Ishikawa (cell line): ENCODE measurements around the gene CSHL1.
A peak's percentile ranks its signal among the peaks of the same experiment; 100 is the strongest.
"Not testable (repeated sequence)": the region's sequence is repeated elsewhere in the genome, so short reads cannot be mapped to it uniquely, and the experiment has no call there.

Source experiments
- CEBPB ChIP-seq: IDR thresholded peaks from 2 replicates; pipeline ENCODE4 v1.6.1; 2012
- CREB1 ChIP-seq: IDR thresholded peaks from 2 replicates; pipeline ENCODE4 v1.6.1; 2012; ENCODE audit warnings: low read depth
- EGR1 ChIP-seq: IDR thresholded peaks from 2 replicates; pipeline ENCODE4 v1.6.1; 2012
- EP300 ChIP-seq: IDR thresholded peaks from 2 replicates; pipeline ENCODE4 v1.6.1; 2012; ENCODE audit warnings: borderline replicate concordance
- FOXM1 ChIP-seq: IDR thresholded peaks from 2 replicates; pipeline ENCODE4 v1.6.1; 2012; ENCODE audit warnings: low read depth, borderline replicate concordance
- NFIC ChIP-seq: IDR thresholded peaks from 2 replicates; pipeline ENCODE4 v1.6.1; 2012
- RAD21 ChIP-seq: IDR thresholded peaks from 2 replicates; pipeline ENCODE4 v1.6.1; 2012; ENCODE audit warnings: low read depth
- TAF1 ChIP-seq: IDR thresholded peaks from 2 replicates; pipeline ENCODE4 v1.6.1; 2012; ENCODE audit warnings: low read depth, mild to moderate bottlenecking
- TCF12 ChIP-seq: IDR thresholded peaks from 2 replicates; pipeline ENCODE4 v1.6.1; 2012; ENCODE audit warnings: low read depth
- TEAD4 ChIP-seq: IDR thresholded peaks from 2 replicates; pipeline ENCODE4 v1.6.1; 2012
- YY1 ChIP-seq: IDR thresholded peaks from 2 replicates; pipeline ENCODE4 v1.6.1; 2012; ENCODE audit warnings: low read depth
- ZBTB7A ChIP-seq: IDR thresholded peaks from 2 replicates; pipeline ENCODE4 v1.6.1; 2012; ENCODE audit warnings: low read depth
- TF ChIP-seq, protein P1 (sequence below): IDR thresholded peaks from 2 replicates; pipeline ENCODE4 v1.6.1; 2012; ENCODE audit warnings: low read depth, mild to moderate bottlenecking
- TF ChIP-seq, protein P2 (sequence below): IDR thresholded peaks from 2 replicates; pipeline ENCODE4 v1.6.1; 2012

DNA sequence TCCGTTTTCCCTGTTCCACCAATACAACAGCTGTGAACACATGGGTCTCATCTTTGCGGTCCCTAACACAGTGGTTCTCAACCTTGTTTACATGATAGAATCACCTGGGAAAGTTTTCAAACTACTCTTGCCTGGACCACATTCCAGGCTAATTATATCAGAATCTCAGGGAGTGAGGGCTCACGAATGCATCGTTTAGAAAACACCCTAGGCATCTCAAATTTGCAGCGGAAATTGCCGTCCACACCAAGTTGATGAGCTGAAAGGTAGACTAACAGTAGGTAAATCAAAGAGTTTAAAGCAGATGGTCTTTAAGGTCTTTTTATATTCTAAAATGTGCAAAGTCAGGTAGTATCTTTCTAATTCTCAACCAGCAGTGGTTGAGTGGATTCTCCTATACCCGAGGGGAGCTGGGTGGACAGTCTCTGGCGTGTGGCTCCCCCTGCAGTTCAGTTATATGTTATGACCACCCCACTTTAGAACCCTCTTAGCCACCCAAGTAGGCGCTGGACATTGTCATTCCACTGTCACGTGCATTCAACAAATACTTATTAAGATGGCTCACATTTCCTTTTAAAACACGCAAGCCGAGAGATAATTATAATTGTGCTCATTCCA, 3.8 kb downstream of the CSHL1 start:
- TF ChIP-seq, protein P1, sequence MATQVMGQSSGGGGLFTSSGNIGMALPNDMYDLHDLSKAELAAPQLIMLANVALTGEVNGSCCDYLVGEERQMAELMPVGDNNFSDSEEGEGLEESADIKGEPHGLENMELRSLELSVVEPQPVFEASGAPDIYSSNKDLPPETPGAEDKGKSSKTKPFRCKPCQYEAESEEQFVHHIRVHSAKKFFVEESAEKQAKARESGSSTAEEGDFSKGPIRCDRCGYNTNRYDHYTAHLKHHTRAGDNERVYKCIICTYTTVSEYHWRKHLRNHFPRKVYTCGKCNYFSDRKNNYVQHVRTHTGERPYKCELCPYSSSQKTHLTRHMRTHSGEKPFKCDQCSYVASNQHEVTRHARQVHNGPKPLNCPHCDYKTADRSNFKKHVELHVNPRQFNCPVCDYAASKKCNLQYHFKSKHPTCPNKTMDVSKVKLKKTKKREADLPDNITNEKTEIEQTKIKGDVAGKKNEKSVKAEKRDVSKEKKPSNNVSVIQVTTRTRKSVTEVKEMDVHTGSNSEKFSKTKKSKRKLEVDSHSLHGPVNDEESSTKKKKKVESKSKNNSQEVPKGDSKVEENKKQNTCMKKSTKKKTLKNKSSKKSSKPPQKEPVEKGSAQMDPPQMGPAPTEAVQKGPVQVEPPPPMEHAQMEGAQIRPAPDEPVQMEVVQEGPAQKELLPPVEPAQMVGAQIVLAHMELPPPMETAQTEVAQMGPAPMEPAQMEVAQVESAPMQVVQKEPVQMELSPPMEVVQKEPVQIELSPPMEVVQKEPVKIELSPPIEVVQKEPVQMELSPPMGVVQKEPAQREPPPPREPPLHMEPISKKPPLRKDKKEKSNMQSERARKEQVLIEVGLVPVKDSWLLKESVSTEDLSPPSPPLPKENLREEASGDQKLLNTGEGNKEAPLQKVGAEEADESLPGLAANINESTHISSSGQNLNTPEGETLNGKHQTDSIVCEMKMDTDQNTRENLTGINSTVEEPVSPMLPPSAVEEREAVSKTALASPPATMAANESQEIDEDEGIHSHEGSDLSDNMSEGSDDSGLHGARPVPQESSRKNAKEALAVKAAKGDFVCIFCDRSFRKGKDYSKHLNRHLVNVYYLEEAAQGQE = not testable (repeated sequence)
- TF ChIP-seq TEAD4, TCF12, YY1, CREB1, CEBPB, FOXM1, EP300, TAF1, EGR1, NFIC, ZBTB7A: not testable (repeated sequence)
- TF ChIP-seq, protein P2, sequence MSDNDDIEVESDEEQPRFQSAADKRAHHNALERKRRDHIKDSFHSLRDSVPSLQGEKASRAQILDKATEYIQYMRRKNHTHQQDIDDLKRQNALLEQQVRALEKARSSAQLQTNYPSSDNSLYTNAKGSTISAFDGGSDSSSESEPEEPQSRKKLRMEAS = not testable (repeated sequence)
- TF ChIP-seq RAD21 = peak; percentile 9; the same call in 1 of the 2 replicates
